Cardiac ventricle fibroblast (primary cell): ENCODE results near the gene OR6X1. TPM values are rescaled to one million over a fixed set of nuclear protein-coding genes. Genes with fewer than 3 reads are reported as not detected.

Source experiments
- total RNA-seq: library from RNA; depleted of rRNA; stranded (reverse); fragments of >200 nt; gene quantifications from 2 replicates; pipeline ENCODE4 v1.2.3, GENCODE V29; 2015

Gene OR6X1, protein sequence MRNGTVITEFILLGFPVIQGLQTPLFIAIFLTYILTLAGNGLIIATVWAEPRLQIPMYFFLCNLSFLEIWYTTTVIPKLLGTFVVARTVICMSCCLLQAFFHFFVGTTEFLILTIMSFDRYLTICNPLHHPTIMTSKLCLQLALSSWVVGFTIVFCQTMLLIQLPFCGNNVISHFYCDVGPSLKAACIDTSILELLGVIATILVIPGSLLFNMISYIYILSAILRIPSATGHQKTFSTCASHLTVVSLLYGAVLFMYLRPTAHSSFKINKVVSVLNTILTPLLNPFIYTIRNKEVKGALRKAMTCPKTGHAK
- total RNA-seq: not detected in 2 replicates

GRCh38 chr11:123754101-123754568, at the start of gene OR6X1:
OR6X1 (minus strand) TSS chr11:123754518; CDS start chr11:123754518, 0 bp downstream.

GRCh38 chr11:123741159-123742030, 12.9 kb downstream of the OR6X1 start, which contains the start of gene ZNF202:
ZNF202 (minus strand) TSS chr11:123741660; CDS start chr11:123730888, 10,772 bp downstream.

Other genes with a start within 250 kb of the OR6X1 start
- gene SCN3B, start 99.9 kb downstream of the OR6X1 start, total RNA-seq: 0.44 and 1.1 TPM in 2 replicates
- gene ZNF202, start 12.9 kb downstream of the OR6X1 start, total RNA-seq: 2.7 and 7.5 TPM in 2 replicates
- gene OR6M1, start 51.8 kb upstream of the OR6X1 start, total RNA-seq: not detected in 2 replicates
- not detected in 2 replicates for gene TMEM225, start 131.2 kb upstream of the OR6X1 start, total RNA-seq
- gene OR8D4, start 147.6 kb upstream of the OR6X1 start, total RNA-seq: not detected in 2 replicates
- not detected in 2 replicates for gene OR4D5, start 185.1 kb upstream of the OR6X1 start, total RNA-seq
- not detected in 2 replicates for gene OR6T1, start 189.3 kb upstream of the OR6X1 start, total RNA-seq
- not detected in 2 replicates for gene OR10S1, start 223.3 kb upstream of the OR6X1 start, total RNA-seq
- not detected in 2 replicates for gene OR10G6, start 240.6 kb upstream of the OR6X1 start, total RNA-seq